ENCODE data around the gene GABRA6.
"Not testable (repeated sequence)": the region's sequence is repeated elsewhere in the genome, so short reads cannot be mapped to it uniquely, and the experiment has no call there.

DNA sequence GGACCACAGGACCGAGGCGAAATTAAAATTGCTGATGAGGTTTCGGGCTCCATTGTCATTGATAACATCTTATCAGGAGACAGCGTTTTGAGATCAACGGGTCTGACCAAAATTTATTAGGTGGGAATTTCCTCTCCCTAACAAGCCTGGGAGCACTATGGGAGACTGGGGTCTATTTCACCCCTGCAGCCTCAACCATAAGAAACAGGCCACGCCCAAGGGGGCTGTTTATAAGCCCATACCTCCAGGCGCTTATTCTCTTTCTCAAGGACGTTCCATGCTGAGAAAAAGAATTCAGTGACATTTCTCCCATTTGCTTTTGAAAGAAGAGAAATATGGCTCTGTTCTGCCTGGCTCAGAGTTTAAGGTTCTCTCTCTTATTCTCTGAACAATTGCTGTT is 33.6 kb upstream of the GABRA6 start:
- TF ChIP-seq CTCF, POLR2A (IDR thresholded peaks at IDR 0.05): not testable (repeated sequence)
